Mammary epithelial cell (primary cell): Measurements from ENCODE around the gene CREB3L2.

ENCODE experiments used
- CTCF ChIP-seq, 2 donors: IDR thresholded peaks in 1 of 2; conservative IDR thresholded peaks in 1 of 2; 2 replicates each; pipeline ENCODE4 v1.5.1; 2011 to 2012; ENCODE audit warnings: inconsistent platforms in 2 of 2, low read length in 2 of 2, mild to moderate bottlenecking in 2 of 2, control low read depth in 1 of 2, low read depth in 1 of 2; ENCODE audit not compliant: insufficient read depth in 1 of 2; ENCODE audit errors: extremely low read depth in 1 of 2
- EZH2 ChIP-seq: IDR thresholded peaks from 2 replicates; pipeline ENCODE4 v1.6.1; 2012; ENCODE audit warnings: low read length, inconsistent platforms, borderline replicate concordance

- TF ChIP-seq CTCF (conservative IDR thresholded peaks at IDR 0.05 in 1 of 2, IDR thresholded peaks at IDR 0.05 in 1 of 2; ENCODE audit: extremely low read depth in 1 of 2, insufficient read depth in 1 of 2, low read depth in 1 of 2, low read length in 2 of 2), result no peak
- no peak for TF ChIP-seq EZH2
These were observed 2.3 kb downstream of the CREB3L2 start for GRCh38 chr7:137999496-138000080.
